ENCODE results near the gene SP3. TPM values are rescaled to one million over a fixed set of nuclear protein-coding genes. Genes with fewer than 3 reads are reported as not detected.
"Not testable (repeated sequence)": the region's sequence is repeated elsewhere in the genome, so short reads cannot be mapped to it uniquely, and the experiment has no call there.

The SP3 gene
- total RNA-seq, 1 donor from 2014 or later, result 108 TPM

- intact Hi-C loops (cut with micrococcal nuclease), result no loop called here
These were observed 67.0 kb downstream of the SP3 start for GRCh38 chr2:173898178-173898668.

DNA sequence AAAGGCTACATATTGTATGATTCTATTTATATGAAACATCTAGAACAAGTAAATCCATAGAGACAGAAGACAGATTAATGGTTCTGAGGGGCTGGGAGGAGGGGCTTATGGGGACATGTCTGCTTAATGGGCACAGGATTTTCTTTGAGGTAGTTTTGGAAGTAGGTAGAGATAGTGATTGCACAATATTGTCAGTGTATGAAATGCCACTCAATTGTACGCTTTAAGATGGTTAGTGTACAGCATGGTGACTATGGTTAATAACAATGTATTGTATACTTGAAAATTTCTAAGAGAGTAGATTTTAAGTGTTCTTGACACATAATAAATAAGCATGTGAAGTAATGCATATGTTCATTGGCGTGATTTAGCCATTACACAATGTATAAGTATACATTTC is 68.4 kb downstream of the SP3 start:
- intact Hi-C loops (cut with micrococcal nuclease), result no loop called here

GRCh38 chr2:173892341-173892740 is 72.8 kb downstream of the SP3 start:
- intact Hi-C loops (cut with micrococcal nuclease), result no loop called here

GRCh38 chr2:173891315-173892037 is 73.7 kb downstream of the SP3 start:
- intact Hi-C loops (cut with micrococcal nuclease), result no loop called here

GRCh38 chr2:173889464-173889863 is 75.7 kb downstream of the SP3 start:
- intact Hi-C loops (cut with micrococcal nuclease), result not testable (repeated sequence)

GRCh38 chr2:173886613-173887012 is 78.6 kb downstream of the SP3 start:
- intact Hi-C loops (cut with micrococcal nuclease), result no loop called here

GRCh38 chr2:173884025-173884802 is 81.0 kb downstream of the SP3 start:
- intact Hi-C loops (cut with micrococcal nuclease), result no loop called here

DNA sequence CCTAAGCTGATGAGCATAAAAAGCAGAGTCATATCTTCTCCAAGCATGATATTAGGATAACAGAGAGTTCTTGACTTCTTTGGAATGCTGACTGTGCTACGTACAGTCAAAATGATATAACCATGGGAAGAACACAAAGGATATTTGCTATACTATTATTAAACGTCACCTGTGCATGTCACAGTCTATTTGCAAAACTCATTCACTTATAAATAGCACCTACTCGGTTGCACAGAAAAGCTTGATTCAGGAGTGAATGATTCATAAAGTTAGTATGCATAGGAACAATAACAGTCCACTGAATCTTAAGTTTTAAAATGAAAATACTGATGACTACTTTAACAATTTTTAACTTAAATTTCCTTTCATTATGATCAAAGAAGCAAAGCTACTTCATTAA is 83.3 kb downstream of the SP3 start:
- intact Hi-C loops (cut with micrococcal nuclease), result no loop called here

- intact Hi-C loops (cut with micrococcal nuclease), result no loop called here
These were observed 83.7 kb downstream of the SP3 start for GRCh38 chr2:173881461-173881860.

- intact Hi-C loops (cut with micrococcal nuclease), result no loop called here
These were observed 84.6 kb downstream of the SP3 start for GRCh38 chr2:173880561-173880960.

- intact Hi-C loops (cut with micrococcal nuclease), result no loop called here
These were observed 88.2 kb downstream of the SP3 start for GRCh38 chr2:173876833-173877413.

DNA sequence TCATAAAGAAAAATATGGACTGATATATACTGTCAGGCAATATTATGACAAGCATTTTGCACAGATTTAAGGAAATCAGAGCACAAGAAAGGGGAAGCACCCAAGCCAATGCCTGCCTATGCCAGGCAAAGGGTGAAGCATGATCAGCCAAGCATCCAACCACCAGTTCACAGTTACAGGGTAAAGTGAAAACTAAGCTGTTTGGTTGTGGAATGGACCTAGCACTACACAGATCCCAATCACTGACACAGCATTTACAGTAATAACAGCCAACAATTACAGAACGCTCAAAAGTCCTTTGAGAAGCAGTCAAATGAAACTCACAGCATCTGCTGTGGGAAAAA is 90.3 kb downstream of the SP3 start:
- intact Hi-C loops (cut with micrococcal nuclease), result no loop called here

DNA sequence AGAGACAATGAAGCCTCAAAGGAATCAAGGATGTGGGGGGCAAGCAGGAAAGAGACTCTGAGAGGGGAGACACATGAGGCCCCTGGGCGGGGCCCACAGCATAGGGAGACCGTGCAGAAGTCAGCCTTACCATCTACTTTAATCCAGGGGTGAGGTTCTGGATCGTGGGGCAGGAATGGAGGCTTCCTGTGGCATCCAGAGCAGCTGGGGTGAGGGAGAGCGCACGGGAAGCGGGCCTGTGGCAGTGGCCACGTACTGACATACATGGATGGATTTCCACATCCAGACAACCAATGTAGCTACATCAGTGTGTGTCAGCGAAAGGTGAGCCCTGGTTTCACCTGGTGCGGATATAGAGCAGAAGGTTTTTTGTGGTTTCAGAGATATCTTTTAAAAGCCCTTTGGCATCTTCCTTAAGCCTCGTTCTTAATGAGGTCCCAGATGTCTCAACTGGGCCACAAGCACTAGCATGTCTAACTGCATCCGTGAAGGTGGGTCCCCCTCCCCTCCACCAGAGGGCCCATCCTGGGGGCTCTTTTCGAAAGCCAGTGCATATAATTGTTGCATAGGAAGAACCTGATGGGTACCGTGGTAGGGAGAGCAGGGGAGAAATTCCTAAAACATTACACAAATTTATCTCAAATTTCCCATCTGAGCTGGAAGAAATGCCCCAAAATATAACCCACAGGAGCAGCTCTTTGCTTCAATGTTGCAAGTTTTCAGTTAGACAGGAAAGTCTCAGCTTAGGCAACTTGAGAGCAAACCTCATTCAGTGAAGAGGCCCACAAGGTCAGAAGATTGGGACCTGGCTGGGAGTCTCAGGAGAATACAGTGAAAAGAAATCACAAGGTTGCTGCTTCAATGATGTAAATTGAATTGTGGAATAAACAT is 90.9 kb downstream of the SP3 start:
- intact Hi-C loops (cut with micrococcal nuclease), result no loop called here

- intact Hi-C loops (cut with micrococcal nuclease), result no loop called here
These were observed 92.5 kb downstream of the SP3 start for GRCh38 chr2:173872714-173873113.

- intact Hi-C loops (cut with micrococcal nuclease), result no loop called here
These were observed 95.6 kb downstream of the SP3 start for GRCh38 chr2:173869244-173870229.

- intact Hi-C loops (cut with micrococcal nuclease), result no loop called here
These were observed 96.8 kb downstream of the SP3 start for GRCh38 chr2:173868406-173868805.

DNA sequence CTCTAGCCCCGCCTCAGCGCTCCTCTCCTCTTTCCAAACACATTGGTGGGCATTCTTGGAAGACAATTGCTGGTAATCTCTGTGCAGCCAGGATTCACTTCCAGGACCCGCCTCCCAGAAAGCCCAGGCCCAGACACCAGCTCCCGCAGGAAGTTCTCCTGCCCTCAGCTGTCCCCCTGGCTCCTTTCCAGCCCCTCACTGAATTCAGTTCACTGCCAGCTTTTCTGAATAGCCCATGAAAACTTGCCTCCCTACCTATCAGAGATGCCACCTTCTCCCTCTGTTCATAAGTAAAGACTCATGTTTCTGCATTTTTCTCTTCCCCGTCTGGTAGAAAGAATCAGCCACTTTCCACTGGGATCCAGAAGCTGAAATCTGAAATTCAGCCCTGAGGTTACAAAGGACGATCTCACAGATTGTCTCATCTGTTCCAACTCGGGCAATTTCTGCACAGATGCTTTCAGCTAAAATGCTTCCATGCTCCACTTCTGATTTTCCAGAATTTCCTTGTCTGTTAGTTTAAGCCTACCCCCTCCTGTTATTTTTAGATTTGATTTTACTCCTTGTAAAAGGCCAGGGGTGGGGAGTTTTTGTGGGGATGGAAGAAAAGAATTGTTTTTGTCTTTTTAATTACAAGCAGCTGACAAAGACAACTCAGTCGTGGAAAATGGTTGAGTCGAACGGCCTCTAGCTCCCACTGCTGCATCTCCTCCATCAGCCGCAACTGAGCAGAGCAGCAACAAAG is 98.1 kb downstream of the SP3 start:
- intact Hi-C loops (cut with micrococcal nuclease), result no loop called here

- intact Hi-C loops (cut with micrococcal nuclease), result no loop called here
These were observed 99.0 kb downstream of the SP3 start for GRCh38 chr2:173865971-173866873.
